ENCODE results near the gene MYOCD. TPM values are rescaled to one million over a fixed set of nuclear protein-coding genes. Genes with fewer than 3 reads are reported as not detected.

Gene MYOCD
- total and polyA plus RNA-seq, 8 donors = 3.3 to 14.9 (median 10.8) TPM

DNA sequence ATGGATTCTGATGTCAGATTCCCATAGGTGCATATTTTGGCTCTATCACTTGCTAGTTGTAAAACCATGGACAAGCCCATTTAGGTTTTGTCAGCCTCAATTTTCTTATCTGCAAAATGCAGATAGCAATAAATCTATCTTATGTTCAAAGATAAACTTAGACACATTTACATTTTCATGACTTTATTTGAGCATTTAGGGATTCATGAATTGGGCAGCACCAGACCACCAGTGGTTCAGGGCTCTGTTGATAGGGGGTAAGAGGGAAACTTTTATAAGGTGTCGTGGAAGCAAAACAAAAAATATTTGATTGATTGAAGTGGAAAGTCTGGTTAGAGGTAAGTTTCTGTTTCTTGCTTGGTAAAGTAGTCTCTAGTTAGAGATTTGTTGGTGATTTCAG lies 140.9 kb downstream of the MYOCD start:
- intact Hi-C loops (cut with DNase I) = no loop called here
- no peaks in the 10 kb centered on the region for H3K4me1 ChIP-seq

DNA sequence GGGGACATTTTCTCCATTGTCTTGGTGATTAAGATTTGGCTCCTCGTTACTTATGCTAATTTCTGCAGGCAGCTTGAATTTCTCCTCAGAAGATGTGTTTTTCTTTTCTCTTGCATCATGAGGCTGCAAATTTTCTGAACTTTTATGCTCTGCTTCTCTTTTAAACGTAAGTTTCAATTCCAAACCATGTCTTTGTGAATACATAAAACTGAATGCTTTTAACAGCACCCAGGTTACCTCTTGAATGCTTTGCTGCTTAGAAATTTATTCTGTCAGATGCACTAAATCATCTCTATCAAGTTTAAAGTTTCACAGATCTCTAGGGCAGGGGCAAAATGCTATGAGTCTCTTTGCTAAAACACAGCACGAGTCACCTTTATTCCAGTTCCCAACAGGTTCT lies 143.0 kb downstream of the MYOCD start:
- Histone ChIP-seq H3K27me3 (no peaks in the 10 kb centered on the region), H3K4me3 (no peak overlapping the region), H3K9me3 (peaks cover 0 to 32% of the 10 kb centered on the region in 2 donors), H3K36me3 (no peaks in the 10 kb centered on the region), H3K27ac (no peak overlapping the region), H3K4me1 (no peaks in the 10 kb centered on the region)
- DNase-seq = no peak
- TF ChIP-seq, protein P1, sequence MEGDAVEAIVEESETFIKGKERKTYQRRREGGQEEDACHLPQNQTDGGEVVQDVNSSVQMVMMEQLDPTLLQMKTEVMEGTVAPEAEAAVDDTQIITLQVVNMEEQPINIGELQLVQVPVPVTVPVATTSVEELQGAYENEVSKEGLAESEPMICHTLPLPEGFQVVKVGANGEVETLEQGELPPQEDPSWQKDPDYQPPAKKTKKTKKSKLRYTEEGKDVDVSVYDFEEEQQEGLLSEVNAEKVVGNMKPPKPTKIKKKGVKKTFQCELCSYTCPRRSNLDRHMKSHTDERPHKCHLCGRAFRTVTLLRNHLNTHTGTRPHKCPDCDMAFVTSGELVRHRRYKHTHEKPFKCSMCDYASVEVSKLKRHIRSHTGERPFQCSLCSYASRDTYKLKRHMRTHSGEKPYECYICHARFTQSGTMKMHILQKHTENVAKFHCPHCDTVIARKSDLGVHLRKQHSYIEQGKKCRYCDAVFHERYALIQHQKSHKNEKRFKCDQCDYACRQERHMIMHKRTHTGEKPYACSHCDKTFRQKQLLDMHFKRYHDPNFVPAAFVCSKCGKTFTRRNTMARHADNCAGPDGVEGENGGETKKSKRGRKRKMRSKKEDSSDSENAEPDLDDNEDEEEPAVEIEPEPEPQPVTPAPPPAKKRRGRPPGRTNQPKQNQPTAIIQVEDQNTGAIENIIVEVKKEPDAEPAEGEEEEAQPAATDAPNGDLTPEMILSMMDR (IDR thresholded peaks at IDR 0.05) = no peak
- no peak for ATAC-seq
- intact Hi-C loops (cut with DNase I) = no loop called here

More for the DNA sequence above, 140.9 kb downstream of the MYOCD start:
- H3K27ac ChIP-seq = no peak overlapping the region
- H3K9me3 ChIP-seq = peaks cover 0 to 32% of the 10 kb centered on the region in 2 donors
- no peaks in the 10 kb centered on the region for H3K27me3 ChIP-seq
- no peak overlapping the region for H3K4me3 ChIP-seq
- DNase-seq (no peak), ATAC-seq (no peak)
- no peaks in the 10 kb centered on the region for H3K36me3 ChIP-seq
- TF ChIP-seq, protein P1 (IDR thresholded peaks at IDR 0.05) = no peak

DNA sequence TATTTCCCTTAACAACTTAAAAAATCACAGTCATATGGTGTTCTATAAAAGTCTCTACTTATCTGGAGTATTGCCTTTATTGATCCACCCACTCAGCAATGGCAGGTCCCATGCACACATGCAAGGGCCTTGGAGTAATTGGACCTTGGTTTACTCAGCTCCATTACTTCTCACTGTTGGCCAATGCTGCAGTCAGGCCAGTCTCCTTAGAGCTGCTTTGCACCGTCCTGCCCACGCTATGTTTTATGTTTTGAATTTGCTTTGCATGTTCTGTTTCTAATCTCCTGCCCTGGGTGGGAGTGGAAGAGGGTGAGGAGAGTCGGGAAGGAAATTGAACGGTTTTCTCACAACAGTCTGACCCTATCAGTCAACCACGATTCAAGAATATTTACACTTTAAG lies 147.2 kb downstream of the MYOCD start:
- Histone ChIP-seq H3K27me3 (no peaks in the 10 kb centered on the region), H3K4me3 (no peak overlapping the region), H3K4me1 (no peaks in the 10 kb centered on the region), H3K9me3 (peaks cover 0 to 22% of the 10 kb centered on the region in 2 donors), H3K36me3 (no peaks in the 10 kb centered on the region), H3K27ac (no peak overlapping the region)
- TF ChIP-seq, protein P1 (IDR thresholded peaks at IDR 0.05) = no peak
- ATAC-seq (no peak), DNase-seq (no peak)
- intact Hi-C loops (cut with DNase I) = no loop called here

DNA sequence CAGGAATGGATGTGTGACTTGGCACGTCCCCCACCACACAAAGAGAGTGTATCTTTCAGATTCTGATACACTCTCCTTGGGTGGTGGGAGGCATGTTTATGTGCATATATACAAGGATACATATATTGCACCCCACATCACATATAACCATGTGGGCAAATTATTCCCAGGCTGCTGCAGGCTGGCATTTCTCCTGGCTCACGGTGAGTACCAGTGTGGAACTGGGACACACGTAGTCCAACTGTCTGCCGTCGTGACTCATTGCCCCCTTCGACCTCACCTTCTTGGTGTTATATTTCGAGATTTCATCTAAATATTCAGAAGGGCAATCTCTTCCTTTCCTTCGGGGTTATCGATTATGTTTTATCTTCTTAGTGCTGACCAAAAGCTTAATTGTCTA lies 148.0 kb downstream of the MYOCD start:
- TF ChIP-seq, protein P1 (IDR thresholded peaks at IDR 0.05) = no peak
- H3K4me1 ChIP-seq = no peaks in the 10 kb centered on the region
- H3K36me3 ChIP-seq = no peaks in the 10 kb centered on the region
- no peaks in the 10 kb centered on the region for H3K27me3 ChIP-seq
- ATAC-seq (no peak), DNase-seq (no peak)
- H3K27ac ChIP-seq = no peak overlapping the region
- H3K4me3 ChIP-seq = no peak overlapping the region
- H3K9me3 ChIP-seq = peaks cover 0 to 15% of the 10 kb centered on the region in 2 donors
- intact Hi-C loops (cut with DNase I) = no loop called here

DNA sequence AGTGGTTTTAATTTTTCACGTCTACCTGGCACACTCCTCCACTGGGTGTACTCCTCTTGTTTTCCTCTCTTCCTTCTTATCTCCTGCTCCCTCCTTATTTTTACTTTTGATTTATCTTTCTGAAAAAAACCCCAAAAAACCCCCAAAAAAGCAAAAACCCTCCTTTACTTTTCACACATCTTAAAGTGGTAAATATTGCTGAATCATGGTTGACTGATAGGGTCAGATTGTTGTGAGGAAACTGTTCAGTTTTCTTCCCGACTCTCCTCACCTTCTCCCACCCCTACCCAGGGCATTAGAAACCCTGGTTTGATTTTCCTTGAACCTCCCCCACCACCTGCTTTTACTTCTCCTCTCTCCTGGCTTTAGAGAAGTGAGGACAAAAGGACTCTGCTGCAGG lies 149.0 kb downstream of the MYOCD start:
- TF ChIP-seq, protein P1 (IDR thresholded peaks at IDR 0.05) = no peak
- Histone ChIP-seq H3K4me1 (no peaks in the 10 kb centered on the region), H3K27ac (no peak overlapping the region), H3K27me3 (no peaks in the 10 kb centered on the region), H3K9me3 (peaks cover 0 to 6% of the 10 kb centered on the region in 2 donors), H3K36me3 (no peaks in the 10 kb centered on the region), H3K4me3 (no peak overlapping the region)
- no peak for DNase-seq
- intact Hi-C loops (cut with DNase I) = no loop called here
- ATAC-seq = no peak
